GM12892 (cell line): ENCODE results near the gene KRTAP20-2.

ENCODE experiments used
- POLR2A ChIP-seq: IDR thresholded peaks from 2 replicates; pipeline ENCODE4 v1.6.1; 2011; ENCODE audit warnings: low read depth, low read length, control low read depth
- POLR2AphosphoS5 ChIP-seq: IDR thresholded peaks from 2 replicates; pipeline ENCODE4 v1.6.1; 2011; ENCODE audit warnings: low read depth, low read length, control low read depth
- TAF1 ChIP-seq: IDR thresholded peaks from 2 replicates; pipeline ENCODE4 v1.6.1; 2011; ENCODE audit warnings: low read depth, mild to moderate bottlenecking, control low read depth, low read length, borderline replicate concordance

- TF ChIP-seq POLR2A (no peak), TAF1 (no peak), POLR2AphosphoS5 (no peak)
Observed at GRCh38 chr21:30680586-30680985, 45.6 kb downstream of the KRTAP20-2 start.
